NT2/D1 (cell line): ENCODE measurements around the gene NR3C2.

Source experiments
- SUZ12 ChIP-seq: IDR thresholded peaks from 2 replicates; pipeline ENCODE4 v1.6.1; 2011; ENCODE audit not compliant: insufficient read length, insufficient read depth; ENCODE audit errors: extremely low read depth
- YY1 ChIP-seq: IDR thresholded peaks from 2 replicates; pipeline ENCODE4 v1.6.1; 2011; ENCODE audit not compliant: insufficient read length, insufficient read depth
- ZNF274 ChIP-seq: IDR thresholded peaks from 2 replicates; pipeline ENCODE4 v1.6.1; 2011; ENCODE audit warnings: mild to moderate bottlenecking, low read depth, low read length

DNA sequence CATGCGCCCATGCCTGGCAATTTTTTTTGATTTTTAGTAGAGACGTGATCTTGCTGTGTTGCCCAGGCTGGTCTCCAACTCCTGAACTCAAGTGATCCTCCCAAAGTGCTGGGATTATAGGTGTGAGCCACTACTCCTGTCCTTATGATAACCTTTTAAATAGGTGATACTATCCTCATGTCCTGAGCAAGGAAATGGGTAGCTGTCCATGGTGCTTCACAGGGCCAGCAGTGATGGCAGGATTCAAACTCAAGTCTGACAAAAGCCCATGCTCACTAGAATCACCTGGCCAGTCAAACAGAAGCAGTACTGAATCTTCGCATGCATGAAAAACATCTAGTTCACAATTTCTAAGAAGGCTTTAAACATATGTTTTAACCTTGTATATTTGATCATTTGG is 235.1 kb downstream of the NR3C2 start:
- TF ChIP-seq YY1 (no peak), ZNF274 (no peak), SUZ12 (no peak)
